ENCODE data around the gene CCNF. TPM values are rescaled to one million over a fixed set of nuclear protein-coding genes. Genes with fewer than 3 reads are reported as not detected.

Gene CCNF
- total and polyA plus RNA-seq, 9 of the 15 experiments (the other 6 are each of a cell fraction or from before 2014, with no cell fraction given), result 4.1 to 70.1 (median 29.5) TPM

GRCh38 chr16:2388139-2388874, 40.9 kb upstream of the CCNF start:
- H3K4me2 ChIP-seq (ENCODE audit: insufficient read depth, low read length), result no peak overlapping the region
- FAIRE-seq, result no peak
- no peak for ATAC-seq
- H2AFZ ChIP-seq (ENCODE audit: low read depth, low read length), result no peak overlapping the region
- ChIA-PET CTCF (ENCODE audit: low intra/inter-chr PET ratio) (interaction anchor here (0.7 kb wide), 1 partner anchor 20 kb away, joined by 4 read pairs; no protein-coding TSS in a partner anchor), POLR2A (interaction anchor here (0.7 to 1.5 kb wide), 2 partner anchors 234 to 636 kb away, joined by 3 to 4 read pairs; partner anchors contain the start of genes HCFC1R1 and THOC6)
- H3K9me3 ChIP-seq (replicated peaks; ENCODE audit: control insufficient read depth, insufficient read depth, low read depth, low read length), result no peaks in the 10 kb centered on the region
- WGBS (ENCODE audit: insufficient coverage, low coverage, missing lambda C conversion rate), result 7% methylated on average over 3 of the region's 3 CpGs
- H3K4me3 ChIP-seq, result no peak overlapping the region
- in situ Hi-C loops (cut with MboI), result no loop called here
- BruUV-seq (replicated peaks), result no TSS peak
- H4K20me1 ChIP-seq (replicated peaks; ENCODE audit: control insufficient read depth, insufficient read depth, low read length), result no peaks in the 10 kb centered on the region
- intact Hi-C loops (cut with micrococcal nuclease), result no loop called here
- no peaks in the 10 kb centered on the region for H3K36me3 ChIP-seq (ENCODE audit: control insufficient read depth, insufficient read depth, low read length)
- H3K4me1 ChIP-seq (replicated peaks in 1 of 2; ENCODE audit: control insufficient read depth in 2 of 2, insufficient read depth in 2 of 2, low read length in 2 of 2), result peaks cover 0 to 3% of the 10 kb centered on the region in 2 experiments; a peak in 1 of 5 replicates
- no peaks in the 10 kb centered on the region for H3K9me1 ChIP-seq (ENCODE audit: control insufficient read depth, insufficient read depth, low read length)
- H3K27me3 ChIP-seq (ENCODE audit: control insufficient read depth in 2 of 2, insufficient read depth in 2 of 2, low read length in 2 of 2), result no peaks in the 10 kb centered on the region
- H3K9ac ChIP-seq (ENCODE audit: insufficient read depth in 1 of 2, low read depth in 2 of 2, low read length in 2 of 2), result no peak overlapping the region
- H3K79me2 ChIP-seq (ENCODE audit: control insufficient read depth, insufficient read depth, low read length), result no peaks in the 10 kb centered on the region
- no peak for DNase-seq (ENCODE audit: extremely low read depth in 1 of 4, low spot score in 3 of 4)
- H3K27ac ChIP-seq (ENCODE audit: extremely low read depth, low read depth, low read length), result no peak overlapping the region
- TF ChIP-seq PHF21A (IDR thresholded peaks at IDR 0.05; ENCODE audit: borderline replicate concordance, low read depth) (no peak), HDGF (IDR thresholded peaks at IDR 0.05) (no peak), SMAD4 (CRISPR knock-in tag; conservative IDR thresholded peaks at IDR 0.05) (no peak), ZHX1 (conservative IDR thresholded peaks at IDR 0.05; ENCODE audit: low read length) (no peak), NCOA4 (IDR thresholded peaks at IDR 0.05; ENCODE audit: partially characterized antibody) (no peak), ELF4 (CRISPR knock-in tag; IDR thresholded peaks at IDR 0.05) (no peak), MED1 (CRISPR knock-in tag; IDR thresholded peaks at IDR 0.05; ENCODE audit: borderline replicate concordance) (no peak), ZNF143 (CRISPR knock-in tag; IDR thresholded peaks at IDR 0.05) (no peak), ZBTB17 (CRISPR knock-in tag; IDR thresholded peaks at IDR 0.05) (no peak), HINFP (tag; conservative IDR thresholded peaks at IDR 0.05; ENCODE audit: low read depth) (no peak), ZNF232 (CRISPR knock-in tag; IDR thresholded peaks at IDR 0.05) (no peak), ZNF445 (CRISPR knock-in tag; IDR thresholded peaks at IDR 0.05; ENCODE audit: low read depth) (no peak), ZBTB33 (CRISPR knock-in tag; IDR thresholded peaks at IDR 0.05) (no peak), ZNF668 (CRISPR knock-in tag; IDR thresholded peaks at IDR 0.05) (no peak)

All from K562 (cell line).